Panc1 (cell line): Measurements from ENCODE around the gene ADAMTS18. TPM values are rescaled to one million over a fixed set of nuclear protein-coding genes. Genes with fewer than 3 reads are reported as not detected.

Source experiments
- ATAC-seq: fragments of 200-7000 bp; cut with Tn5 transposase; 2 replicates; pipeline ENCODE4 v1.9.1; 2020; ENCODE audit warnings: mild to moderate bottlenecking, moderate library complexity
- BruUV-seq: library from RNA; stranded (reverse); fragments of 400-500 nt; replicated peaks from 2 replicates; lab custom pipeline; 2021; lab: Mats Ljungman, UMichigan
- CTCF ChIA-PET: fragments of 300-600 bp; sonication (Branson Sonifier 250); formaldehyde crosslinking; loops from one replicate; lab custom pipeline; 2022; ENCODE audit warnings: antibody characterized with exemption; lab: Charles Lee
- POLR2A ChIA-PET: fragments of 300-600 bp; sonication (Branson Sonifier 250); formaldehyde crosslinking; loops from one replicate; lab custom pipeline; 2022; ENCODE audit warnings: antibody characterized with exemption; lab: Charles Lee
- DNase-seq: peaks from one replicate; pipeline ENCODE4 v3.0.0-alpha.2; 2010; ENCODE audit warnings: low read depth, low spot score
- H3K27ac ChIP-seq: 2 replicates; pipeline ENCODE4 v1.5.1; 2011; ENCODE audit warnings: mild to moderate bottlenecking, low read length, inconsistent platforms
- H3K27me3 ChIP-seq: fragments of 200-500 bp; sonication (Bioruptor generic); 2 replicates; pipeline ENCODE4 v1.6.0; 2014; ENCODE audit warnings: low read length, inconsistent platforms; ENCODE audit not compliant: control insufficient read depth, insufficient read depth
- H3K36me3 ChIP-seq: fragments of 200-500 bp; sonication (Bioruptor generic); 2 replicates; pipeline ENCODE4 v1.5.1; 2014; ENCODE audit warnings: inconsistent platforms, mild to moderate bottlenecking, low read length, moderate library complexity; ENCODE audit not compliant: control insufficient read depth, insufficient read depth
- H3K4me1 ChIP-seq: 2 replicates; pipeline ENCODE4 v1.5.1; 2011; ENCODE audit warnings: inconsistent platforms, mild to moderate bottlenecking, low read length, moderate library complexity; ENCODE audit not compliant: control insufficient read depth, insufficient read depth
- H3K4me3 ChIP-seq, 2 experiments: 2 replicates each; pipeline ENCODE4 v1.5.1; 2011 to 2012; ENCODE audit warnings: low read depth in 2 of 2, low read length in 2 of 2, mild to moderate bottlenecking in 2 of 2, inconsistent platforms in 1 of 2, moderate library complexity in 1 of 2
- H3K9me3 ChIP-seq: fragments of 200-500 bp; sonication (Bioruptor generic); 2 replicates; pipeline ENCODE4 v1.5.1; 2014; ENCODE audit warnings: low read depth, mild to moderate bottlenecking, inconsistent platforms, low read length, moderate library complexity; ENCODE audit not compliant: control insufficient read depth, insufficient read depth
- POLR2AphosphoS5 ChIP-seq: IDR thresholded peaks from 2 replicates; pipeline ENCODE4 v1.6.1; 2012; ENCODE audit warnings: mild to moderate bottlenecking, low read depth, low read length, moderate library complexity
- SIN3A ChIP-seq: IDR thresholded peaks from 2 replicates; pipeline ENCODE4 v1.6.1; 2012; ENCODE audit warnings: low read depth, mild to moderate bottlenecking, low read length, moderate library complexity, borderline replicate concordance; ENCODE audit not compliant: insufficient read depth
- TCF7L2 ChIP-seq: IDR thresholded peaks from 2 replicates; pipeline ENCODE4 v1.6.1; 2011; ENCODE audit warnings: mild to moderate bottlenecking, low read depth, low read length, inconsistent platforms
- in situ Hi-C: cut with HindIII; loops from 2 replicates; pipeline ENCODE4 v1.10.0; 2016; ENCODE audit warnings: low sequenced_read_pairs, low pct_unique_long_range_greater_than_20kb
- intact Hi-C: fragments of 100-400 bp; cut with micrococcal nuclease; formaldehyde crosslinking; loops from one replicate; pipeline ENCODE4 v1.10.0; 2022; ENCODE audit not compliant: unreplicated experiment
- total RNA-seq: library from RNA; stranded (reverse); gene quantifications from one replicate; pipeline ENCODE4 v1.2.1, GENCODE V29; 2021; ENCODE audit not compliant: unreplicated experiment
- TF ChIP-seq, protein P1 (sequence below), 2 experiments: IDR thresholded peaks; 2 replicates each; pipeline ENCODE4 v1.6.1; 2011 to 2012; ENCODE audit warnings: low read depth in 2 of 2, control low read depth in 1 of 2, low read length in 1 of 2, mild to moderate bottlenecking in 1 of 2, moderate library complexity in 1 of 2; ENCODE audit not compliant: insufficient read depth in 1 of 2
- TF ChIP-seq, protein P2 (sequence below): fragments of 450-650 bp; IDR thresholded peaks from 2 replicates; pipeline ENCODE4 v1.5.1; 2017; ENCODE audit warnings: mild to moderate bottlenecking

ADAMTS18 gene
- total RNA-seq, 1 experiment from 2014 or later, result not detected

DNA sequence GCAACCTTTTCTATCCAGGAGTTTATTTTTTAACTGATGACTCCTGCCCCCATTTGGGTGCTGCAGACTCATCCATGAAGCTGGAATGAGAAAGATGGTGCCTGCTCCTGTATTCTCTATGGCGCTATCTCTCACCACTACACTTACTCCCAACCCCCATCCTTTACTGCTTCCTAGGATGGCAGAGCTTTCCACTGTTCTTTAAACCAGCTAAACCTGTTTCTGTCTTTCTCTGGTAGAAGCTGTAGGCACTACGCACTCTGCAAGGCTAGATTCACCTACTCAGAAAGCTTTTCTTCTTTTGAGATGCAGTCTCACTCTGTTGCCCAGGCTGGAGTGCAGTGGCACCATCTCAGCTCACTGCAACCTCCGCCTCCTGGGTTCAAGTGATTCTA lies 47.0 kb downstream of the ADAMTS18 start:
- H3K4me3 ChIP-seq, result no peak overlapping the region
- ChIA-PET CTCF (no interaction called here), POLR2A (no interaction called here)
- DNase-seq (no peak), ATAC-seq (no peak)
- in situ Hi-C loops, result no loop called here
- peaks cover 3% of the 10 kb centered on the region; the same call in 1 of the 2 replicates for H3K4me1 ChIP-seq
- H3K27me3 ChIP-seq, result no peaks in the 10 kb centered on the region
- H3K27ac ChIP-seq, result no peak overlapping the region; the same call in 1 of the 2 replicates
- BruUV-seq, result no TSS peak
- H3K36me3 ChIP-seq, result no peaks in the 10 kb centered on the region
- intact Hi-C loops, result no loop called here
- H3K9me3 ChIP-seq, result no peaks in the 10 kb centered on the region
- no peak for TF ChIP-seq SIN3A
- TF ChIP-seq, protein P1, sequence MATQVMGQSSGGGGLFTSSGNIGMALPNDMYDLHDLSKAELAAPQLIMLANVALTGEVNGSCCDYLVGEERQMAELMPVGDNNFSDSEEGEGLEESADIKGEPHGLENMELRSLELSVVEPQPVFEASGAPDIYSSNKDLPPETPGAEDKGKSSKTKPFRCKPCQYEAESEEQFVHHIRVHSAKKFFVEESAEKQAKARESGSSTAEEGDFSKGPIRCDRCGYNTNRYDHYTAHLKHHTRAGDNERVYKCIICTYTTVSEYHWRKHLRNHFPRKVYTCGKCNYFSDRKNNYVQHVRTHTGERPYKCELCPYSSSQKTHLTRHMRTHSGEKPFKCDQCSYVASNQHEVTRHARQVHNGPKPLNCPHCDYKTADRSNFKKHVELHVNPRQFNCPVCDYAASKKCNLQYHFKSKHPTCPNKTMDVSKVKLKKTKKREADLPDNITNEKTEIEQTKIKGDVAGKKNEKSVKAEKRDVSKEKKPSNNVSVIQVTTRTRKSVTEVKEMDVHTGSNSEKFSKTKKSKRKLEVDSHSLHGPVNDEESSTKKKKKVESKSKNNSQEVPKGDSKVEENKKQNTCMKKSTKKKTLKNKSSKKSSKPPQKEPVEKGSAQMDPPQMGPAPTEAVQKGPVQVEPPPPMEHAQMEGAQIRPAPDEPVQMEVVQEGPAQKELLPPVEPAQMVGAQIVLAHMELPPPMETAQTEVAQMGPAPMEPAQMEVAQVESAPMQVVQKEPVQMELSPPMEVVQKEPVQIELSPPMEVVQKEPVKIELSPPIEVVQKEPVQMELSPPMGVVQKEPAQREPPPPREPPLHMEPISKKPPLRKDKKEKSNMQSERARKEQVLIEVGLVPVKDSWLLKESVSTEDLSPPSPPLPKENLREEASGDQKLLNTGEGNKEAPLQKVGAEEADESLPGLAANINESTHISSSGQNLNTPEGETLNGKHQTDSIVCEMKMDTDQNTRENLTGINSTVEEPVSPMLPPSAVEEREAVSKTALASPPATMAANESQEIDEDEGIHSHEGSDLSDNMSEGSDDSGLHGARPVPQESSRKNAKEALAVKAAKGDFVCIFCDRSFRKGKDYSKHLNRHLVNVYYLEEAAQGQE (IDR thresholded peaks at IDR 0.05; ENCODE audit: insufficient read depth in 1 of 2, low read depth in 2 of 2, low read length in 1 of 2), result no peak
- TF ChIP-seq, protein P2, sequence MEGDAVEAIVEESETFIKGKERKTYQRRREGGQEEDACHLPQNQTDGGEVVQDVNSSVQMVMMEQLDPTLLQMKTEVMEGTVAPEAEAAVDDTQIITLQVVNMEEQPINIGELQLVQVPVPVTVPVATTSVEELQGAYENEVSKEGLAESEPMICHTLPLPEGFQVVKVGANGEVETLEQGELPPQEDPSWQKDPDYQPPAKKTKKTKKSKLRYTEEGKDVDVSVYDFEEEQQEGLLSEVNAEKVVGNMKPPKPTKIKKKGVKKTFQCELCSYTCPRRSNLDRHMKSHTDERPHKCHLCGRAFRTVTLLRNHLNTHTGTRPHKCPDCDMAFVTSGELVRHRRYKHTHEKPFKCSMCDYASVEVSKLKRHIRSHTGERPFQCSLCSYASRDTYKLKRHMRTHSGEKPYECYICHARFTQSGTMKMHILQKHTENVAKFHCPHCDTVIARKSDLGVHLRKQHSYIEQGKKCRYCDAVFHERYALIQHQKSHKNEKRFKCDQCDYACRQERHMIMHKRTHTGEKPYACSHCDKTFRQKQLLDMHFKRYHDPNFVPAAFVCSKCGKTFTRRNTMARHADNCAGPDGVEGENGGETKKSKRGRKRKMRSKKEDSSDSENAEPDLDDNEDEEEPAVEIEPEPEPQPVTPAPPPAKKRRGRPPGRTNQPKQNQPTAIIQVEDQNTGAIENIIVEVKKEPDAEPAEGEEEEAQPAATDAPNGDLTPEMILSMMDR, result no peak
- no peak for TF ChIP-seq POLR2AphosphoS5
- TF ChIP-seq TCF7L2, result no peak

DNA sequence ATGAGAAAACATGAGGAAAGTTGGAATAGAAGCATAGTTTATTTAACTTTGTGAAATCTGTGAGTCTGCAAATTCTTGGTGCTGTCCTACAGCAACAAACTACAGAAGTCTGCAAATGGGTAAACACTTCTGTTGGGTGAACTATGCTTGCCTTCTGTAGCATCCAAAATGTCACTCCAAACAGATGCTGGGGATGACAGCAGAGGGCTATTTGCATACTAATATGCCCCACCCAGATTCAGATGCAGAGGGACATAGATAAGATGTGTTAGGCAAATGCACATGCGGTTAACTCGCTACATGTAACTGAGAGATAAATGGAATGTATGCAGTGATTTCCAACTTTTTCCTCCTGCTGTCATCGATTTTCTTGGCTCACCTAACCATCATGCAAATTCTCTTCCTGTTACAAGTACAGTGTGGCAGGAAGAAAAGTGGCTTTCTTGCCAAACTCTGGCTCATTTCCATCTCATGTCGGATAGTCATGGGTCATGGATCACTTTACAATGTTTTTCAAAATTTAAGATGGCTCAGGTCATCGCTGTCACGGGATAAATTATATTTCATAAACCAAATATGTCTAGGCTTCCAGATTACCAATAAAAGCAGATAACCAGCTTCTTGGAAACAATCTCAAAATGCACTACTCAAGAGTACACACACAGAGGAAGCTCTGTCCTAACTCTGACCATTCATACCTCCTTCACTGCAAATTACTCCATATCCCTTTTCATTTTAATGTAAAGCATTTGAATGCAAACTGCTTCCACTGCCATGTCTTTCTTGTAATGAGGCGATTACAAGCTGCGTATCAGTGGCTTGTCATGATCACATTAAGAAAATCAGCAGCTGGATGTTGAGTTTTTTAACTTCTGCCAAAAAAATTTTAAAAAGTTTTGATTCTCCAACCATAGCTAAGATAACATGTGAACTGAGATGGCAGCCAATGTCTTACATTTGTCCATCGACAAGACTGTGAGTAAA lies 47.7 kb downstream of the ADAMTS18 start:
- peaks cover 3% of the 10 kb centered on the region; the same call in 1 of the 2 replicates for H3K4me1 ChIP-seq
- ATAC-seq, result no peak
- ChIA-PET CTCF (no interaction called here), POLR2A (no interaction called here)
- in situ Hi-C loops (no loop called here), intact Hi-C loops (no loop called here)
- H3K36me3 ChIP-seq, result no peaks in the 10 kb centered on the region
- no peak for TF ChIP-seq TCF7L2
- TF ChIP-seq, protein P1 (IDR thresholded peaks at IDR 0.05; ENCODE audit: insufficient read depth in 1 of 2, low read depth in 2 of 2, low read length in 1 of 2), result no peak
- no peak for TF ChIP-seq SIN3A
- TF ChIP-seq, protein P2, result no peak
- no peak for TF ChIP-seq POLR2AphosphoS5
- H3K27ac ChIP-seq, result peak overlapping the region; percentile 23; the same call in 1 of the 2 replicates
- no peaks in the 10 kb centered on the region for H3K9me3 ChIP-seq
- no peaks in the 10 kb centered on the region for H3K27me3 ChIP-seq
- no TSS peak for BruUV-seq
- no peak overlapping the region for H3K4me3 ChIP-seq
- no peak for DNase-seq
